Loucy (cell line): ENCODE measurements around the gene CEACAM7.

Experiments used
- H2AFZ ChIP-seq: fragments of 200-600 bp; sonication (generic); 2 replicates; pipeline ENCODE4 v1.6.0; 2016; ENCODE audit warnings: antibody characterized with exemption, mild to moderate bottlenecking, low read length, moderate library complexity
- H3F3A ChIP-seq: fragments of 200-600 bp; 2 replicates; pipeline ENCODE4 v1.6.0; 2016; ENCODE audit warnings: antibody characterized with exemption, low read depth, mild to moderate bottlenecking
- H3K27me3 ChIP-seq: fragments of 200-600 bp; sonication (generic); 2 replicates; pipeline ENCODE4 v1.6.1; 2014; ENCODE audit warnings: low read length, mild to moderate bottlenecking; ENCODE audit not compliant: insufficient read depth, poor library complexity, severe bottlenecking
- H3K36me3 ChIP-seq: fragments of 200-600 bp; sonication (generic); 2 replicates; pipeline ENCODE4 v1.6.1; 2016; ENCODE audit warnings: low read length; ENCODE audit not compliant: insufficient read depth
- H3K4me1 ChIP-seq: fragments of 200-600 bp; sonication (generic); 2 replicates; pipeline ENCODE4 v1.5.1; 2014; ENCODE audit warnings: low read length, mild to moderate bottlenecking; ENCODE audit not compliant: insufficient read depth, poor library complexity, severe bottlenecking
- H3K4me2 ChIP-seq: fragments of 200-600 bp; sonication (generic); 2 replicates; pipeline ENCODE4 v1.6.0; 2014; ENCODE audit warnings: antibody characterized with exemption, low read length, low read depth, mild to moderate bottlenecking; ENCODE audit not compliant: poor library complexity, severe bottlenecking
- H3K4me3 ChIP-seq: fragments of 200-600 bp; sonication (generic); 2 replicates; pipeline ENCODE4 v1.5.1; 2014; ENCODE audit warnings: low read length, mild to moderate bottlenecking, mixed read lengths; ENCODE audit not compliant: poor library complexity, severe bottlenecking
- H3K79me2 ChIP-seq: fragments of 200-600 bp; sonication (generic); 2 replicates; pipeline ENCODE4 v1.6.1; 2014; ENCODE audit warnings: low read length; ENCODE audit not compliant: insufficient read depth
- H3K9ac ChIP-seq: fragments of 200-600 bp; sonication (generic); 2 replicates; pipeline ENCODE4 v1.6.0; 2014; ENCODE audit warnings: mild to moderate bottlenecking, low read depth, low read length, moderate library complexity; ENCODE audit not compliant: poor library complexity, severe bottlenecking
- H3K9me2 ChIP-seq: fragments of 200-600 bp; sonication (generic); replicated peaks from 2 replicates; pipeline ENCODE4 v1.6.1; 2016; ENCODE audit warnings: low read depth, low read length, mixed read lengths
- H3K9me3 ChIP-seq: fragments of 200-600 bp; sonication (generic); 2 replicates; pipeline ENCODE4 v1.6.1; 2014; ENCODE audit warnings: mild to moderate bottlenecking, antibody characterized with exemption, low read length, low read depth; ENCODE audit not compliant: insufficient read depth
- H4K20me1 ChIP-seq: fragments of 200-600 bp; sonication (generic); 2 replicates; pipeline ENCODE4 v1.6.0; 2014; ENCODE audit warnings: antibody characterized with exemption, low read length, mild to moderate bottlenecking; ENCODE audit not compliant: insufficient read depth, poor library complexity, severe bottlenecking
- EZH2phosphoT487 ChIP-seq: fragments of 200-600 bp; IDR thresholded peaks from 2 replicates; pipeline ENCODE4 v1.6.1; 2018; ENCODE audit warnings: antibody characterized with exemption, mild to moderate bottlenecking, moderate library complexity, borderline replicate concordance
- TF ChIP-seq, protein P1 (sequence below): fragments of 200-600 bp; sonication (generic); conservative IDR thresholded peaks from 2 replicates; pipeline ENCODE4 v1.5.1; 2014; ENCODE audit warnings: mild to moderate bottlenecking, antibody characterized with exemption, low read length

Gene CEACAM7

DNA sequence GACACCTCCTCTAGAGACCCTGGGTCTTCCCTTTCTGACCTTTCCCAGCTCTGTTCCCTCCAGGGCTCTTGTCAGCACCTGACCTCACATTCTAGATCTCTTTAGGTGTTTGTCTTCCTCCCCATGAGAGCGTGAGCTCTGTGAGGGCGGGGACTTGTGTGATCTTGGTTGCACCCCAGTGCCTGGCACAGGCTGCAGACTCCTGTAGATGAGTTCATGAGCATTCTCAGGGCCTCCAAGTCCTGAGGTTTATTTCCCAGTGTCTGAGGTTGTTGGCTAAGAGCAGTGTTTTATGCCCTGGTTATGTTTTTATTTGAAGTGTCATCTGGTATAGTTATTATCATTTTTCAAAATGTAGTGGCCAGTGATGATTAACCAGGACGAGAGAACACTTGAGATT lies 61.8 kb downstream of the CEACAM7 start:
- H3K79me2 ChIP-seq = no peaks in the 10 kb centered on the region
- no peaks in the 10 kb centered on the region for H3K4me1 ChIP-seq
- H3K36me3 ChIP-seq = no peaks in the 10 kb centered on the region
- no peaks in the 10 kb centered on the region for H3K27me3 ChIP-seq
- no peaks in the 10 kb centered on the region for H3F3A ChIP-seq
- H2AFZ ChIP-seq = no peak overlapping the region
- no peak overlapping the region for H3K9ac ChIP-seq
- H3K4me2 ChIP-seq = no peak overlapping the region
- no peaks in the 10 kb centered on the region for H3K9me2 ChIP-seq
- no peak for TF ChIP-seq EZH2phosphoT487
- TF ChIP-seq, protein P1, sequence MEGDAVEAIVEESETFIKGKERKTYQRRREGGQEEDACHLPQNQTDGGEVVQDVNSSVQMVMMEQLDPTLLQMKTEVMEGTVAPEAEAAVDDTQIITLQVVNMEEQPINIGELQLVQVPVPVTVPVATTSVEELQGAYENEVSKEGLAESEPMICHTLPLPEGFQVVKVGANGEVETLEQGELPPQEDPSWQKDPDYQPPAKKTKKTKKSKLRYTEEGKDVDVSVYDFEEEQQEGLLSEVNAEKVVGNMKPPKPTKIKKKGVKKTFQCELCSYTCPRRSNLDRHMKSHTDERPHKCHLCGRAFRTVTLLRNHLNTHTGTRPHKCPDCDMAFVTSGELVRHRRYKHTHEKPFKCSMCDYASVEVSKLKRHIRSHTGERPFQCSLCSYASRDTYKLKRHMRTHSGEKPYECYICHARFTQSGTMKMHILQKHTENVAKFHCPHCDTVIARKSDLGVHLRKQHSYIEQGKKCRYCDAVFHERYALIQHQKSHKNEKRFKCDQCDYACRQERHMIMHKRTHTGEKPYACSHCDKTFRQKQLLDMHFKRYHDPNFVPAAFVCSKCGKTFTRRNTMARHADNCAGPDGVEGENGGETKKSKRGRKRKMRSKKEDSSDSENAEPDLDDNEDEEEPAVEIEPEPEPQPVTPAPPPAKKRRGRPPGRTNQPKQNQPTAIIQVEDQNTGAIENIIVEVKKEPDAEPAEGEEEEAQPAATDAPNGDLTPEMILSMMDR = no peak
- no peak overlapping the region for H3K4me3 ChIP-seq
- H4K20me1 ChIP-seq = no peaks in the 10 kb centered on the region
- H3K9me3 ChIP-seq = 0 out of 2 replicates have a peak, but pooled peaks cover 4% of the 10 kb centered on the region

DNA sequence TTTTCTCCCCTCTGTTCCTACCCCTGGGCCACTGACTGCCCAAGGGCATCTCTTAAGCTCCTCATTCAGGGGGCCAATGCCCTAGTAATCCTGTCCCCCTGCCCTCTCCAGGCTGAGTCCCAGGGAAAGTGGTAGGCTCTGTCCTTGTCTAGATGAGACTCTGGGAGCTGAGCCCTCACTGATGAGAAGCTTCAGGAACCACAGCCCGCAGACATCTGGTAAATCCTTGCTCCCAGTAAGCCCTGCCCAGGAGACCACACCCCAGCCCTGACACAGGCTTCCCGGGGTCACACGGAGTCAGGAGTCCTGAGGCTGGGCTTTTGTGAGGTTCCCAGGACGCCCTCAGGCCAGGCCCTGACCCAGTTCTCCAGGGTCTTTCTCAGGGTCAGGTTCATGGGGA lies 63.1 kb downstream of the CEACAM7 start:
- Histone ChIP-seq H3K9me2 (no peaks in the 10 kb centered on the region), H3K27me3 (no peaks in the 10 kb centered on the region), H3K36me3 (no peaks in the 10 kb centered on the region), H3K4me1 (no peaks in the 10 kb centered on the region), H2AFZ (no peak overlapping the region), H3K4me2 (no peak overlapping the region), H3K9me3 (no peaks in the 10 kb centered on the region), H4K20me1 (no peaks in the 10 kb centered on the region), H3K9ac (no peak overlapping the region), H3K4me3 (no peak overlapping the region), H3K79me2 (no peaks in the 10 kb centered on the region), H3F3A (no peaks in the 10 kb centered on the region)
- TF ChIP-seq, protein P1 = no peak
- TF ChIP-seq EZH2phosphoT487 = no peak

DNA sequence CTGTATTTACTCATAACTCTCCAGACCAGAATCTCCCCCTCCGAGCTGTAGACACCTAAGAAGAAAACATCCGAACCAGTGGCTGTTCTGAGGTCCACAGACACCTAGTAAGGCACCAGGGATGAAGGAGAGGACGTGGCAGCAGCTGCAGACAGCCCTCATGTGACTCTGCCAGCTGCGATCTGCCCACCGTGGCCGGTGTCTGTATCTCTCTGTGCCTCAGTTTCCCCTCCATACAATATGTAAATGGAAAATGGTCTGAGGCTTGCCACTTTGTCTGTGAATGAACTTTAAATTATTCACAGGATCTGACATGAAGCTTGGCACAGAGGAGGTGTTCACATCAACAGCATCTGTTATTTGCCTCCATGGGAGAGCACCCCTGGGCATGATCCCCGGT lies 63.6 kb downstream of the CEACAM7 start:
- no peaks in the 10 kb centered on the region for H3K36me3 ChIP-seq
- H3F3A ChIP-seq = no peaks in the 10 kb centered on the region
- no peak for TF ChIP-seq EZH2phosphoT487
- TF ChIP-seq, protein P1 = no peak
- H3K9me2 ChIP-seq = no peaks in the 10 kb centered on the region
- H2AFZ ChIP-seq = no peak overlapping the region
- no peaks in the 10 kb centered on the region for H3K4me1 ChIP-seq
- no peaks in the 10 kb centered on the region for H3K9me3 ChIP-seq
- no peaks in the 10 kb centered on the region for H4K20me1 ChIP-seq
- no peak overlapping the region for H3K4me2 ChIP-seq
- H3K9ac ChIP-seq = no peak overlapping the region
- no peak overlapping the region for H3K4me3 ChIP-seq
- H3K79me2 ChIP-seq = no peaks in the 10 kb centered on the region
- no peaks in the 10 kb centered on the region for H3K27me3 ChIP-seq
